Measurements from ENCODE around the gene KIRREL3.

The KIRREL3 gene

GRCh38 chr11:126863294-126863997, 137.1 kb downstream of the KIRREL3 start:
- no peak for DNase-seq

DNA sequence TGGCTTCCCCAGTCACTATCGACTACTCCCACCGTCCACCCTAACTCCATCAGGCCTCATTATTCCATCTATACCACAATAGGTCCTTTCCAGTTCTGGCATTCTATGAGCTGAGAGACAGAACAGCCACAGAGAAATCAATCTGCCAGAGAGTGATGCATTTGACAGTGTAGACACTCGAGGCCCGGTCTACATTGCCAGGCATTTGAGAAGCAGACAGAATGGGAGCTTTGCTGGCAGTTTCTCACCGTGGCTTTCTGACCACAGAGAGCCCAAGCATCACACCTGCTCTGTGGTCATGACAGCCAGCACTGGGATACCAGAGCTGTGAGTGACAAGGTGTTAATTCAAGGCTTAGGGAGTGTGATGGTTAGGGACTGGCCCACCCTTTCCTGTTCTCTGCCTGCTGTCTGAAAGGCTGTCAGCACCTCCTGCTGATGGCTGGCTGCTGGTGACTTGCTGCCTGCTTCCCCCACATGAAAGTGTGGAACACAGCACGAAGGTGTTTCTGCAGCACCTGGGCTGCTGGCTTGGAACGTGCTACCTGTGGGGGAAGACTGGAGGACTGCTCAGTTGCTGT, 137.8 kb downstream of the KIRREL3 start:
- no peak for DNase-seq

- no peak for DNase-seq
These were observed 138.6 kb downstream of the KIRREL3 start for GRCh38 chr11:126861796-126862459.

GRCh38 chr11:126857860-126858808, 142.4 kb downstream of the KIRREL3 start:
- DNase-seq: no peak

DNA sequence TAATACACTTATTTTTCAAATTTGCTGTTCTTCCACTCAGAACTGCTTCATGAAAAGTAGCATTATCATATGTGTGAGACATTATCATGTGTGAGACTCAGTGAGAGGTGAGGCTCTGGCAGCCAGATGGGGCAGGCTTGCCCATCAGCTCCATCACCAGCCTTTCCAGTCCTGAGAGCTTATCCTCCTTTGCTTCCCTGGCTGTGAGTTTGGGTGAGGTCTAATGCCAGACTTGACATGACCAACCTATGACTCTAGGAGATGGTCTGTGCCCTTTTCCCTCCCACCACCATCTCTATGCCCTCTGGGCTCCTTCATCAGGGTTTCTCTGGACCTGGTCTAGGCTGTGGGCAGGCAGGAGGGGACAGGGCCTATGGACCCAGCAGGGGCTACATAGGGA, 145.0 kb downstream of the KIRREL3 start:
- no peak for DNase-seq

- no peak for DNase-seq
These were observed 146.8 kb downstream of the KIRREL3 start for GRCh38 chr11:126853732-126854131.

GRCh38 chr11:126844789-126845188, 155.8 kb downstream of the KIRREL3 start:
- no peak for DNase-seq

DNA sequence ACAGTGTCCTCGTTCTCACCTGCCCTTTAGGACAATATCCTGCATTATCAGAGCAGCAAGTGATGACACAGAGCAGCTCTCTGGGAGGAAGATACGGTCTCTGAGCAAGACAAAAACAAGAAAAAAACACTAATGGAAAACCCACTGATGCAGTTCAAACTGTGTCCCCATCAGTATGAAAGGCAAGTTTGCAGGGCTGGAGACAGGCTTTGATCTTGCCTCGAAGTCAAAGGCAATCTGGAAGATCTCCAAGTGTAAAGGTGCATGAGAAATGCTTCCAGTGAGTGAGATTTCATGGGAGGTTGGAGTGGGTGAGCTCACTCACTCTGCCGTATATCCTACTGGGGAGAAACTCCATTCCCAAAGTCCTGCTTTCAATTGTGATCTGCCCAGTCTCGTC, 157.5 kb downstream of the KIRREL3 start:
- DNase-seq: no peak

- DNase-seq: no peak
These were observed 158.6 kb downstream of the KIRREL3 start for GRCh38 chr11:126841999-126842398.

DNA sequence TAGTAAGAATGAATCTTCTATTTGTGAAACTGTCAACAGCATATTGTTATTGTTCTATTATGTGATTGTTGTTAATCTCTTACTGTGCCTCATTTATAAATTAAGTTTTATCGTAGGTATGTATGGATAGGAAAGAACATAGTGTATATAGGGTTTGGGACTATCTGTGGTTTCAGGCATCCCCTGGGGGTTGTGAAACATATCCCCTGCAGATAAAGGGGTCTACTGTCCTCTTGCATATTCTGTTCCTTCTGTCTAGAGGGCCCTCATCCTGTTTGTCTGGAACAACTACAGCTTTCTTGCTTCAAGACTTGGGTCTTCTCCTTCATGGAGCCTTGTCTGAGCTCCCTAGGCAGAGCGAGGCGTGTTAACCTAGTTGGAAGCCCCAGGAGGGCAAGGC, 159.6 kb downstream of the KIRREL3 start:
- DNase-seq: no peak

GRCh38 chr11:126840201-126840886, 160.2 kb downstream of the KIRREL3 start:
- no peak for DNase-seq

- no peak for DNase-seq
These were observed 161.1 kb downstream of the KIRREL3 start for GRCh38 chr11:126839496-126839895.

DNA sequence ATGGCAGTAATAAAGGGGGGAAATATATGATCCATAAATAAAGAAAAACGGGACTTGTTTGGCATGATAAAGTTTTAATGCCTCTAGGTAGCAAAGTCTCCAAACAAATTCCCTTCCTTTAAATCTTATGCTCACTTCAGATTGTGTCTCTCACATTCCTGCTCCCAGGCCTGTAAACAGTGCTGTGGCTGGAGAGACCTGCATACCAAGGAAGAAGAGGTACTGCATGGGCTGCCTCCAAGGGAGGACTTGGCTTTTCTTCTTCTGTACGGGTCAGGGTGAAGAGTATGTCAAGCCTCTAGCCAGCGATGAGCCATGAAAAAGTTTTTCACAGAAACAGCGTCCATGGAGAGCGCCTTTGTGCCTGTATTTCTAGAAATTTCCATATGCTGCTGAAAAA, 161.8 kb downstream of the KIRREL3 start:
- no peak for DNase-seq

GRCh38 chr11:126837581-126837980, 163.0 kb downstream of the KIRREL3 start:
- no peak for DNase-seq

GRCh38 chr11:126834573-126834972, 166.0 kb downstream of the KIRREL3 start:
- DNase-seq: no peak

DNA sequence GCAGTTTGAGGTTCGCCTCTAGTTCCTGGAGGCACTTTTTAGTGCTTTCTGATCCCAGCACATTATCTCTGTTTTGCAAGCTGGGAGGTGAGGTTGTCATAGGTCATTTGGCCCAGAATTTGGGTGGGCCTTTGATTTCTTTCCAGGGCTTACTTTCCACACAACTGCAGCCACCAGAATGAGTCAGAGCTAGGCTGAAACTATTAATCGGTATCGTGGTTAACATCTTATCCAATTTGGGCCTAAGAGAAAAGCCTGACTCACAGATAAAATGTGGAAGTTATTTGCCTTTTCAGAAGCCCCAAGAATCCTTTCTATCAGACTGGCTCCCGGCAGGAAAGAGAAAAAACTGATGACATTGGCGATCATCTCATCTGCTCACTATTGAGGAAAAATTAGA, 166.4 kb downstream of the KIRREL3 start:
- DNase-seq: no peak

DNA sequence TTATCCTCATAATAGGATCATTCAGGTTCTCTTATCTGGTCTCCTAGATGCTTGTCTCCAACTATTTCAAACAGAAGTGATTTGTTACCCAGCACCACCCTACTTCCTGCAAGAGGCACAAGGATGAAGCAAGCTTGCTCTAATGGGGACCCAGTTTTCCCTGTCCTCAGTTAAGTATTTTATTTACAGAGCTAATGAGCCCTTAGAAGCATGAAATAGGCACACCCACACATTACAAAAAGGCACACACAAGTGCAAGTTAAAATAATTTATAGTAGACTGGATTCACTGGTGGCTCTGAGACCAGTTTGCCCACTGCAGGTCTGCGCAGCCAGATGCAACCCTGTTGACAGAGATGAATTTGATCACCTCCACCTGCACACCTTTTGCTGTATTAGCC, 167.5 kb downstream of the KIRREL3 start:
- DNase-seq: no peak

GRCh38 chr11:126832387-126832786, 168.2 kb downstream of the KIRREL3 start:
- DNase-seq: no peak

GRCh38 chr11:126830216-126830806, 170.3 kb downstream of the KIRREL3 start:
- DNase-seq: no peak

GRCh38 chr11:126829716-126830115, 170.9 kb downstream of the KIRREL3 start:
- no peak for DNase-seq

DNA sequence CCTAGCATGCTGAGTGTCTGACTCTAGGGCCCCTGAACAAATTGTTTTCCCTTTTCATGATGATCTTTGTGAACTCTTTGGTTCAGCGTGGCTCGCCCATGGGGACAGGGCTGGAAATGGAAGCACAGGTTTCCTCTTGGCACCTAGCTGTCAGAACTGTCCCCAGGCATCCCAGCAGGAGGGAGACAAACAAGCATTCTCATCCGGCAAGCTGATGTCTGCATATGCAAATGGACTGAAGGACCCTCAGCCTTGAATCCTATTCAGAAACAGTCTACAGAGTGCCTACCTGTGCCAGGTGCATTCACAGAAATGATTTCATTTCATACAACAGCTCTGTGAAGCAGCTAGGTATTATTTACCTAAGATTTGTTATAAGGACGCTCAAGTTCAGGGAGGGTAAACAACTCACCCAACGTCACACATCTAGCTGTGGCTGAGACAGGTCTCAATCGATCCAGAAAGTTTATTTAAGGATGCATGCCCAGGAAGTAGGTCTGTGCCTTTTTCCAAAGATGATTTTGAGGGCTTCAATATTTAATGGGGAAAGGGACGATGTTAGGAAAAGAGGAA, 176.4 kb downstream of the KIRREL3 start:
- DNase-seq: no peak

DNA sequence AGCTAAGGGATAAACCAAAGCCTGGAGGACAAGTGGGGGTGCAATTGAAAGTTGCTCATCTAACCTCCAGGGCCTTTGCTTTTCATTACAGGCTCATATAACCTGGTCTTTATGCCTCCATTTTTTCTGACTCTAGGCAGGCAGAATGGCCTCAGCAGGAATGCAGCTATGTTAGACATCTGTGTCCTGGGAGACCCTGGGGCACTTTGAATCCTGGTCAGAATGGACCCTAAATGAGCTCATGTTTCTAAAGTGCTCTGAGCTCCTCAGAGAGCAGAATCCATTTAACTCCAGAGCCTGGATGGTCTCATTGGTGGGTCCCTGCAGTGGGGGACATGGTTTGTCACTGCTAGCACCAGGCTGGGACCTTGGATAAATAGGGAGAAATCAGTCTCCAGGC, 177.3 kb downstream of the KIRREL3 start:
- no peak for DNase-seq
